Gastrocnemius medialis (tissue), 4 donors: ENCODE measurements around the gene PPP1CA.

Experiments used
- POLR2A ChIP-seq, 2 donors: fragments of 450-650 bp; IDR thresholded peaks; one replicate each; pipeline ENCODE4 v1.6.1; 2017; ENCODE audit warnings: antibody characterized with exemption in 2 of 2, mild to moderate bottlenecking in 2 of 2, moderate library complexity in 2 of 2
- TF ChIP-seq, protein P1 (sequence below), 5 experiments: fragments of 450-650 bp in 3 of 5; fragments of 200-600 bp in 2 of 5; sonication (generic) in 2 of 5; IDR thresholded peaks in 4 of 5; conservative IDR thresholded peaks in 1 of 5; 1 replicate in 4 of 5; 2 replicates in 1 of 5; pipeline ENCODE4 v1.5.1; 2016 to 2019; ENCODE audit warnings: antibody characterized with exemption in 5 of 5, mild to moderate bottlenecking in 3 of 5, moderate library complexity in 3 of 5

GRCh38 chr11:67448220-67448609 is 46.6 kb upstream of the PPP1CA start:
- TF ChIP-seq, protein P1, sequence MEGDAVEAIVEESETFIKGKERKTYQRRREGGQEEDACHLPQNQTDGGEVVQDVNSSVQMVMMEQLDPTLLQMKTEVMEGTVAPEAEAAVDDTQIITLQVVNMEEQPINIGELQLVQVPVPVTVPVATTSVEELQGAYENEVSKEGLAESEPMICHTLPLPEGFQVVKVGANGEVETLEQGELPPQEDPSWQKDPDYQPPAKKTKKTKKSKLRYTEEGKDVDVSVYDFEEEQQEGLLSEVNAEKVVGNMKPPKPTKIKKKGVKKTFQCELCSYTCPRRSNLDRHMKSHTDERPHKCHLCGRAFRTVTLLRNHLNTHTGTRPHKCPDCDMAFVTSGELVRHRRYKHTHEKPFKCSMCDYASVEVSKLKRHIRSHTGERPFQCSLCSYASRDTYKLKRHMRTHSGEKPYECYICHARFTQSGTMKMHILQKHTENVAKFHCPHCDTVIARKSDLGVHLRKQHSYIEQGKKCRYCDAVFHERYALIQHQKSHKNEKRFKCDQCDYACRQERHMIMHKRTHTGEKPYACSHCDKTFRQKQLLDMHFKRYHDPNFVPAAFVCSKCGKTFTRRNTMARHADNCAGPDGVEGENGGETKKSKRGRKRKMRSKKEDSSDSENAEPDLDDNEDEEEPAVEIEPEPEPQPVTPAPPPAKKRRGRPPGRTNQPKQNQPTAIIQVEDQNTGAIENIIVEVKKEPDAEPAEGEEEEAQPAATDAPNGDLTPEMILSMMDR (IDR thresholded peaks at IDR 0.05 in 4 of 5, conservative IDR thresholded peaks at IDR 0.05 in 1 of 5) = no peak
- no peak for TF ChIP-seq POLR2A (IDR thresholded peaks at IDR 0.05)
